Glutamatergic neuron (in vitro differentiated cells): ENCODE data around the gene RNF225. TPM values are rescaled to one million over a fixed set of nuclear protein-coding genes. Genes with fewer than 3 reads are reported as not detected.
"Not testable (repeated sequence)": the region's sequence is repeated elsewhere in the genome, so short reads cannot be mapped to it uniquely, and the experiment has no call there.

Experiments used
- DNase-seq: peaks from one replicate; pipeline ENCODE4 v3.0.0; 2022
- H3K27ac Mint-ChIP-seq: one replicate; pipeline ENCODE4 v1.8.0; 2020; ENCODE audit warnings: mild to moderate bottlenecking, mixed read lengths, inconsistent platforms; ENCODE audit not compliant: unreplicated experiment
- H3K27me3 Mint-ChIP-seq: one replicate; pipeline ENCODE4 v1.8.0; 2020; ENCODE audit warnings: mild to moderate bottlenecking, moderate library complexity, mixed read lengths, inconsistent platforms; ENCODE audit not compliant: unreplicated experiment
- H3K36me3 Mint-ChIP-seq: one replicate; pipeline ENCODE4 v1.8.0; 2020; ENCODE audit warnings: mild to moderate bottlenecking, mixed read lengths, inconsistent platforms; ENCODE audit not compliant: unreplicated experiment
- H3K4me1 Mint-ChIP-seq: one replicate; pipeline ENCODE4 v1.8.0; 2020; ENCODE audit warnings: mild to moderate bottlenecking, low read depth, mixed read lengths, inconsistent platforms; ENCODE audit not compliant: unreplicated experiment
- H3K4me3 Mint-ChIP-seq: one replicate; pipeline ENCODE4 v1.8.0; 2020; ENCODE audit warnings: mild to moderate bottlenecking, mixed read lengths, inconsistent platforms; ENCODE audit not compliant: unreplicated experiment
- H3K9me3 Mint-ChIP-seq: one replicate; pipeline ENCODE4 v1.8.0; 2020; ENCODE audit warnings: mild to moderate bottlenecking, moderate library complexity, mixed read lengths, inconsistent platforms; ENCODE audit not compliant: unreplicated experiment
- microRNA-seq: library from miRNA; unstranded; fragments of <30 nt; microRNA quantifications from one replicate; pipeline ENCODE4, GENCODE V29; 2020; ENCODE audit not compliant: unreplicated experiment
- total RNA-seq: library from RNA; stranded (reverse); fragmentation: NEBNext Ultra II Directional; extraction: Animal tissue kit (Norgen Biotek cat#: 25700); gene quantifications from one replicate; pipeline ENCODE4 v1.2.1, GENCODE V29; 2021; ENCODE audit not compliant: unreplicated experiment
- TF ChIP-seq, protein P1 (sequence below): fragments of 200-600 bp; sonication (generic); IDR thresholded peaks from one replicate; pipeline ENCODE4 v1.5.0; 2021; ENCODE audit not compliant: partially characterized antibody, unreplicated experiment

The RNF225 gene
- total RNA-seq, 1 donor from 2014 or later, result 0.44 TPM

DNA sequence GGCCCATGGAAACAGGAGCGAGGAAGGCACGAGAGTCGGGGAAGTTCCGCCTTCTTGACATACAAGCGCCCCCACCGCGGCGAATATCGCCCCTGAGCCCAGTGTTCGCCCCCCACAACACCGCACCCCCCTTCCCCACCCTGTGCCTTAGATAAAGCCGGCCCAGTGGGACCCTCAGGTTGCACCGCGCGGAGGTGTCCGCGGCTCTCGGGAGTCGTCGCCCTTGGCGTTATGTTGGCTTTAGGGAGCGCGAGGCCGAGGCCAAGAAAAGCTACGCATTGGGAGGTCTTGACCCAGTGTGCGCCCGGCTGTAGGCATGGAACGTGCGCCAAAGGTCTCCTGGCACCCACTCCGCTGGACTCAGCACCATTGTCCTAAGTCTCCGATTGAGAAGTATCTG lies 45.1 kb downstream of the RNF225 start:
- H3K4me1 Mint-ChIP-seq, result peaks cover 4% of the 10 kb centered on the region
- peaks cover 15% of the 10 kb centered on the region for H3K27me3 Mint-ChIP-seq
- peak overlapping the region; percentile 96 for H3K4me3 Mint-ChIP-seq
- peaks cover 28% of the 10 kb centered on the region for H3K9me3 Mint-ChIP-seq
- no peak for DNase-seq
- H3K36me3 Mint-ChIP-seq, result peaks cover 47% of the 10 kb centered on the region
- H3K27ac Mint-ChIP-seq, result peak overlapping the region; percentile 78
- TF ChIP-seq, protein P1, sequence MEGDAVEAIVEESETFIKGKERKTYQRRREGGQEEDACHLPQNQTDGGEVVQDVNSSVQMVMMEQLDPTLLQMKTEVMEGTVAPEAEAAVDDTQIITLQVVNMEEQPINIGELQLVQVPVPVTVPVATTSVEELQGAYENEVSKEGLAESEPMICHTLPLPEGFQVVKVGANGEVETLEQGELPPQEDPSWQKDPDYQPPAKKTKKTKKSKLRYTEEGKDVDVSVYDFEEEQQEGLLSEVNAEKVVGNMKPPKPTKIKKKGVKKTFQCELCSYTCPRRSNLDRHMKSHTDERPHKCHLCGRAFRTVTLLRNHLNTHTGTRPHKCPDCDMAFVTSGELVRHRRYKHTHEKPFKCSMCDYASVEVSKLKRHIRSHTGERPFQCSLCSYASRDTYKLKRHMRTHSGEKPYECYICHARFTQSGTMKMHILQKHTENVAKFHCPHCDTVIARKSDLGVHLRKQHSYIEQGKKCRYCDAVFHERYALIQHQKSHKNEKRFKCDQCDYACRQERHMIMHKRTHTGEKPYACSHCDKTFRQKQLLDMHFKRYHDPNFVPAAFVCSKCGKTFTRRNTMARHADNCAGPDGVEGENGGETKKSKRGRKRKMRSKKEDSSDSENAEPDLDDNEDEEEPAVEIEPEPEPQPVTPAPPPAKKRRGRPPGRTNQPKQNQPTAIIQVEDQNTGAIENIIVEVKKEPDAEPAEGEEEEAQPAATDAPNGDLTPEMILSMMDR, result no peak

DNA sequence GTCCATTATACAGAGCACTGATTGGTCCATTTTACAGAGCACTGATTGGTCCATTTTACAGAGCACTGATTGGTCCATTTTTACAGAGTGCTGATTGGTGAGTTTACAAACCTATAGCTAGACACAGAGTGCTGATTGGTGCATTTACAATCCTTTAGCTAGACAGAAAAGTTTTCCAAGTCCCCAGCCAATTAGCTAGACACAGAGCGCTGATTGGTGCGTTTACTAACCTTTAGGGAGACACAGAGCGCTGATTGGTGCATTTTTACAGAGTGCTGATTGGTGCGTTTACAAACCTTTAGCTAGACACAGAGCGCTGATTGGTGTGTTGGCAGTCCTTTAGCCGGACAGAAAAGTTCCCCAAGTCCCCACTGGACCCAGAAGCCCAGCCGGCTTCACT lies 47.5 kb downstream of the RNF225 start:
- peaks cover 24% of the 10 kb centered on the region for H3K9me3 Mint-ChIP-seq
- not testable (repeated sequence) for DNase-seq, H3K27ac Mint-ChIP-seq, H3K4me3 Mint-ChIP-seq, H3K4me1 Mint-ChIP-seq
- H3K36me3 Mint-ChIP-seq, result peaks cover 29% of the 10 kb centered on the region
- H3K27me3 Mint-ChIP-seq, result peaks cover 12% of the 10 kb centered on the region

Small RNA genes lying within 50 kb of the gene (microRNA-seq; reads per million reads assigned to microRNA genes)
- 4.7 reads per million, percentile 30 among the genes with 10 or more reads in this experiment for gene MIR4754

Other genes starting within 250 kb of the RNF225 start
- gene ZNF329, start 244.9 kb upstream of the RNF225 start, total RNA-seq, result 14.1 TPM
- gene ZNF274, start 212.6 kb upstream of the RNF225 start, total RNA-seq, result 42.7 TPM
- 46.1 TPM for gene ZNF544, start 166.7 kb upstream of the RNF225 start, total RNA-seq
- gene ZNF8, start 116.7 kb upstream of the RNF225 start, total RNA-seq, result 24.8 TPM
- 56.2 TPM for gene ERVK3-1, start 90.3 kb upstream of the RNF225 start, total RNA-seq
- gene ZSCAN22, start 68.7 kb upstream of the RNF225 start, total RNA-seq, result 4.9 TPM
- 27.3 TPM for gene A1BG, start 42.2 kb upstream of the RNF225 start, total RNA-seq
- 3.5 TPM for gene ZNF497, start 32.9 kb upstream of the RNF225 start, total RNA-seq
- gene ZNF837, start 14.6 kb upstream of the RNF225 start, total RNA-seq, result 2.0 TPM
- 571 TPM for gene RPS5, start 8.4 kb upstream of the RNF225 start, total RNA-seq
- gene ZNF584, start 13.0 kb downstream of the RNF225 start, total RNA-seq, result 5.8 TPM
- 4.9 TPM for gene ZNF132, start 44.5 kb downstream of the RNF225 start, total RNA-seq
- gene ZNF324B, start 56.0 kb downstream of the RNF225 start, total RNA-seq, result 9.9 TPM
- gene ZNF324, start 71.4 kb downstream of the RNF225 start, total RNA-seq, result 15.8 TPM
- gene ZNF446, start 80.7 kb downstream of the RNF225 start, total RNA-seq, result 11.9 TPM
- gene SLC27A5, start 116.3 kb downstream of the RNF225 start, total RNA-seq, result 7.4 TPM
- gene ZBTB45, start 124.2 kb downstream of the RNF225 start, total RNA-seq, result 27.2 TPM
- 361 TPM for gene TRIM28, start 148.4 kb downstream of the RNF225 start, total RNA-seq
- 108 TPM for gene CHMP2A, start 159.4 kb downstream of the RNF225 start, total RNA-seq
- 118 TPM for gene UBE2M, start 163.0 kb downstream of the RNF225 start, total RNA-seq
- 27.3 TPM for gene MZF1, start 177.7 kb downstream of the RNF225 start, total RNA-seq